ENCODE results near the gene CHRNE.
"Not testable (repeated sequence)": the region's sequence is repeated elsewhere in the genome, so short reads cannot be mapped to it uniquely, and the experiment has no call there.

Gene CHRNE

DNA sequence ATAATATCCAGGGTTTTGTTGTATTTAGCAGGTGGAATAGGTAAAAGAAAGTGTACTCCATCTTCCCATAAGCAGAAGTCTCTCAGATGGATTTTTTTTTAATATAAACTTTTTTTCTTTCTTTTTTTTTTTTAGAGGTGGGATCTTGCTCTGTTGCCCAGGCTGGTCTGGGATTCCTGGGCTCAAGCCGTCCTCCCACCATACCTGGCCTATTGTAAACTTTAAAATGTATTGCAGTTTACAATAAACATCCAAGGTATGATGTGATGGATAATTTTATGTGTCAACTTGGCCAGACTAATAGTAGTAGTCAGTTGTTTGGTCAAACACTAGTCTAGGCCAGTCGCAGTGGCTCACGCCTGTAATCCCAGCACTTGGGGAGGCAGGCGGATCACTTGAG, 18.4 kb upstream of the CHRNE start:
- no peak overlapping the region for H3K4me3 ChIP-seq (ENCODE audit: severe bottlenecking)
- ATAC-seq (ENCODE audit: low read depth), result no peak
- H3K27me3 ChIP-seq (ENCODE audit: insufficient read depth, poor library complexity, severe bottlenecking), result no peaks in the 10 kb centered on the region
- no peaks in the 10 kb centered on the region for H3K36me3 ChIP-seq (ENCODE audit: low read depth)
- no peak for DNase-seq (ENCODE audit: low spot score)
- TF ChIP-seq, protein P1, sequence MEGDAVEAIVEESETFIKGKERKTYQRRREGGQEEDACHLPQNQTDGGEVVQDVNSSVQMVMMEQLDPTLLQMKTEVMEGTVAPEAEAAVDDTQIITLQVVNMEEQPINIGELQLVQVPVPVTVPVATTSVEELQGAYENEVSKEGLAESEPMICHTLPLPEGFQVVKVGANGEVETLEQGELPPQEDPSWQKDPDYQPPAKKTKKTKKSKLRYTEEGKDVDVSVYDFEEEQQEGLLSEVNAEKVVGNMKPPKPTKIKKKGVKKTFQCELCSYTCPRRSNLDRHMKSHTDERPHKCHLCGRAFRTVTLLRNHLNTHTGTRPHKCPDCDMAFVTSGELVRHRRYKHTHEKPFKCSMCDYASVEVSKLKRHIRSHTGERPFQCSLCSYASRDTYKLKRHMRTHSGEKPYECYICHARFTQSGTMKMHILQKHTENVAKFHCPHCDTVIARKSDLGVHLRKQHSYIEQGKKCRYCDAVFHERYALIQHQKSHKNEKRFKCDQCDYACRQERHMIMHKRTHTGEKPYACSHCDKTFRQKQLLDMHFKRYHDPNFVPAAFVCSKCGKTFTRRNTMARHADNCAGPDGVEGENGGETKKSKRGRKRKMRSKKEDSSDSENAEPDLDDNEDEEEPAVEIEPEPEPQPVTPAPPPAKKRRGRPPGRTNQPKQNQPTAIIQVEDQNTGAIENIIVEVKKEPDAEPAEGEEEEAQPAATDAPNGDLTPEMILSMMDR (IDR thresholded peaks at IDR 0.05; ENCODE audit: poor library complexity, severe bottlenecking), result no peak
- H3K4me1 ChIP-seq (ENCODE audit: insufficient read depth, poor library complexity, severe bottlenecking), result no peaks in the 10 kb centered on the region
- H3K9me3 ChIP-seq (ENCODE audit: severe bottlenecking), result no peaks in the 10 kb centered on the region
- H3K27ac ChIP-seq (ENCODE audit: poor library complexity, severe bottlenecking), result no peak overlapping the region

DNA sequence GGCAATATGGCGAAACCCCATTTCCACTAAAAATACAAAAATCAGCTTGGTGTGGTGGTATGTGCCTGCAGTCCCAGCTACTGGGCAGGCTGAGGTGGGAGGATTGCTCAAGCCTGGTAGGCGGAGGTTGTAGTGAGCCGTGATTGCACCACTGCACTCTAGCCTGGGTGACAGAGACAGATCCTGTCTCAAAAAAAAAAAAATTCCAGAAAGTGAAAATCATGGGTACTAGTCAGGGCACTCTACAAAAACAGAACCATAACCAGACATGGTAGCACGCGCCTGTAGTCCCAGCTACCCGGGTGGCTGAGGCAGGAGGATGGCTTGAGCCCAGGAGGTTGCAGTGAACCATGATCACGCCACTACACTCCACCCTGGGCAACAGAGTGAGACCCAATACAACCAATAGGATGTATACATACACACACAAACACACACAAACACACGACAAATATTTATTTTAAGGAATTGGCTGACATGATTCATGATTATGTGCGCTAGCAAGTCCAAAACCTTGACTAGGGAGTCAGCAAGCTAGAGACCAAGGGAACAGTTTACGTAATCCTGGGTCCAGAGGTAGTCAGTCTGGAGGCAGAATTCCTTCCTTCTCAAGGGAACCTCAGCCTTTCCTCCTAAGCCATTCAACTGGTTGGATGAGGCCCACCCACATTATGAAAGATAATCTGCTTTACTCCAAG, 17.6 kb upstream of the CHRNE start:
- TF ChIP-seq, protein P1 (IDR thresholded peaks at IDR 0.05; ENCODE audit: poor library complexity, severe bottlenecking), result no peak

DNA sequence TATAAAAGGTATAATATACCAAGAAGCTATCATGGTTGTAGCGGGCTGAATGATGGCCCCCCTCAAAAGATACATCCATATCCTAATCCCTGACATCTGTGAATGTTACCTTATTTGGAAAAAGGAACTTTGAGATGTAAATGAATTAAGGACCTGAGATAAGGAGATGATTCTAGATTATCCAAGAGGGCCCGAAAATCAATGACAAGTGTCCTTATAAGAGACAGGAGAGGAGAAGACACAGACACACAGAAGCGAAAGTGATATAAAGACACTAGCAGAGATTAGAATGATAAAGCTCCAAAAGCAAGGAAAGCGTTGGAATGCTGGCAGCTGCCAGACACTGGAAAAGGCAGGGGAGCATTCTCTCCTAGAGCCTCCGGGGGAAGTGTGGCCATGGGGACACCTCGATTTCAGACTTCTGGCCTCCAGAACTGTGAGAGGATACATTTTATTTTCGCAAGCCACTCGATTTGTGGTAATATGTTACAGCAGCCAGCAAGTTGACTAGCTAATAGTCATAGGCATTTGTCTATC, 16.7 kb upstream of the CHRNE start:
- TF ChIP-seq, protein P1 (IDR thresholded peaks at IDR 0.05; ENCODE audit: poor library complexity, severe bottlenecking), result no peak
- H3K4me1 ChIP-seq (ENCODE audit: insufficient read depth, poor library complexity, severe bottlenecking), result no peaks in the 10 kb centered on the region
- no peak for ATAC-seq (ENCODE audit: low read depth)
- no peaks in the 10 kb centered on the region for H3K27me3 ChIP-seq (ENCODE audit: insufficient read depth, poor library complexity, severe bottlenecking)
- no peak for DNase-seq (ENCODE audit: low spot score)
- no peak overlapping the region for H3K4me3 ChIP-seq (ENCODE audit: severe bottlenecking)
- H3K36me3 ChIP-seq (ENCODE audit: low read depth), result no peaks in the 10 kb centered on the region
- no peak overlapping the region for H3K27ac ChIP-seq (ENCODE audit: poor library complexity, severe bottlenecking)
- H3K9me3 ChIP-seq (ENCODE audit: severe bottlenecking), result no peaks in the 10 kb centered on the region

More for the DNA sequence above, 17.6 kb upstream of the CHRNE start:
- Histone ChIP-seq H3K27me3 (ENCODE audit: insufficient read depth, poor library complexity, severe bottlenecking) (no peaks in the 10 kb centered on the region), H3K27ac (ENCODE audit: poor library complexity, severe bottlenecking) (no peak overlapping the region), H3K36me3 (ENCODE audit: low read depth) (no peaks in the 10 kb centered on the region), H3K4me3 (ENCODE audit: severe bottlenecking) (no peak overlapping the region), H3K4me1 (ENCODE audit: insufficient read depth, poor library complexity, severe bottlenecking) (no peaks in the 10 kb centered on the region), H3K9me3 (ENCODE audit: severe bottlenecking) (no peaks in the 10 kb centered on the region)
- ATAC-seq (ENCODE audit: low read depth), result peak; percentile 50; the same call in 1 of the 3 replicates
- no peak for DNase-seq (ENCODE audit: low spot score)

DNA sequence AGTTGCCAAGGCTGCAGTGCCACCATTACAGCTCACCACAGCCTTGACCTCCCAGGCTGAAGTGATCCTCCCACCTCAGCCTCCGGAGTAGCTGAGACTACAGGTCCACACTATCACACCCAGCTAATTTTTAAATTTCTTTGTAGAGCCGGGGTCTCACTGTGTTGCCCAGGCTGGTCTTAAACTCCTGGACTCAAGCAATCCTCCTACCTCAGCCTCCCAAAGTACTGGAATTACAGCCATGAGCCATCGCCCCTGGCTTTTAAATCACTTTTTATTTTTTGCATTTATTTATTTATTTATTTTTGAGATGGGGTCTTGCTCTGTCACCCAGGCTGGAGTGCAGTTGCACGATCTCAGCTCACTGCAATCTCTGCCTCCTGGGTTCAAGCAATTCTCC, 11.7 kb upstream of the CHRNE start:
- H3K36me3 ChIP-seq (ENCODE audit: low read depth); DNase-seq (ENCODE audit: low spot score); ATAC-seq (ENCODE audit: low read depth); H3K27ac ChIP-seq (ENCODE audit: poor library complexity, severe bottlenecking); H3K4me3 ChIP-seq (ENCODE audit: severe bottlenecking); H3K9me3 ChIP-seq (ENCODE audit: severe bottlenecking); H3K4me1 ChIP-seq (ENCODE audit: insufficient read depth, poor library complexity, severe bottlenecking); H3K27me3 ChIP-seq (ENCODE audit: insufficient read depth, poor library complexity, severe bottlenecking): not testable (repeated sequence)

DNA sequence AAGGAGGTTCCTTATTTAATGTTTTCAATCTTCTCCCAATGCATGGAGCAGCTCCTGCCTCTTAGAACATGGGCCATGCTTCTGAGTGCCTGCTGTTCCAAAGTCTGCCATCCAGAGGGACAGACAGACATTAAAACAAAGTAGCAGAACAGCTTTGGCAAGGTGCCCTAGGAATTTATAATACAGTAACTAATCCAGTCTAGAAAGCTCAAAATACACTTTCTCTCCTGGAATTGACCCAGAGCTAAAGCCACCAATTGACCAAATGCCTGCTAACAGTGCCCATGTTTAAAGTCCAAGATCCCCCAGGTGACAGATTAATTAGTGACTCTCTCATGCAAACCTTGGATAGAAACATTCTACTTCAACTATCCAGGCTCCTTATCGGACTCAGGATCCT, 11.1 kb upstream of the CHRNE start:
- H3K36me3 ChIP-seq (ENCODE audit: low read depth), result no peaks in the 10 kb centered on the region
- TF ChIP-seq, protein P1 (IDR thresholded peaks at IDR 0.05; ENCODE audit: poor library complexity, severe bottlenecking), result no peak
- H3K27me3 ChIP-seq (ENCODE audit: insufficient read depth, poor library complexity, severe bottlenecking), result no peaks in the 10 kb centered on the region
- ATAC-seq (ENCODE audit: low read depth), result no peak
- peaks cover 9% of the 10 kb centered on the region for H3K4me1 ChIP-seq (ENCODE audit: insufficient read depth, poor library complexity, severe bottlenecking)
- no peak overlapping the region for H3K4me3 ChIP-seq (ENCODE audit: severe bottlenecking)
- DNase-seq (ENCODE audit: low spot score), result no peak
- H3K9me3 ChIP-seq (ENCODE audit: severe bottlenecking), result no peaks in the 10 kb centered on the region
- H3K27ac ChIP-seq (ENCODE audit: poor library complexity, severe bottlenecking), result no peak overlapping the region

Data from RWPE2 (cell line).